KBM-7 (cell line): ENCODE measurements around the gene ADGRF4.

ENCODE experiments used
- DNase-seq: peaks from one replicate; pipeline ENCODE4 v3.0.0-alpha.2; 2015
- in situ Hi-C: fragments of 300-500 bp; cut with MboI; formaldehyde crosslinking; loops from 2 replicates; pipeline ENCODE4 v1.14.3; 2020; ENCODE audit warnings: low sequenced_read_pairs, low pct_unique_long_range_greater_than_20kb, mixed read lengths

The ADGRF4 gene

DNA sequence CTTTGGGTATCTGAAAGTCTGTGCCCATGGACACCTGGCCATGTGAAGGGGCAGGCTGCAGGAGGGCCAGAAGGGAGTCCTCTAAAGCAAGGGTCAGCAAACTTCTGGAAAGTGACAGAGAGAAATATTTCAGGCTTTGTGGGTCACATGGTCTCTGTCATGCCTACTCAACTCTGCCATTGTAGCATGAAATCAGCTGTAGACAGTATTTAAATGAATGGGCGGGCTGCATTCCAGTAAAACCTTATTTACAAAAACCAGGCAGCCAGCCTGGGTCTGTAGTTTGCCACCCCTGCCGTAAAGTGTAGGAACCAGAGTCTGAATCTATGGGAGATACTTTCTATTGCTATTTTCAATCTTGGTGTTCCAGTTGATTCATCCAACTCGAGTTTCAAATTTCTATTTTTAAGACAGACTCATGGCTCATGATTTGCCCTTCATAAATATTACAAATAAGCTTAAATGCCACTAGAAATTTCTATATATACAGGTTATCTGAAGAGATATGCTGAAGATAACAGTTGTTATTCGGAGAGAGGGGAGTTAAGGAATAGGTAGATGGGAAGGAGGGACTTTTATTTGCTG, 19.0 kb upstream of the ADGRF4 start:
- in situ Hi-C loops = no loop called here
- no peak for DNase-seq

- in situ Hi-C loops = no loop called here
Measured at GRCh38 chr6:47680051-47680450, 18.3 kb upstream of the ADGRF4 start.

GRCh38 chr6:47680724-47681123, 17.7 kb upstream of the ADGRF4 start:
- in situ Hi-C loops = no loop called here
- no peak for DNase-seq

More at GRCh38 chr6:47680051-47680450, 18.3 kb upstream of the ADGRF4 start:
- DNase-seq = no peak

GRCh38 chr6:47681201-47681990, 17.0 kb upstream of the ADGRF4 start:
- no peak for DNase-seq
- in situ Hi-C loops = no loop called here

- in situ Hi-C loops = no loop called here
- DNase-seq = no peak
Measured at GRCh38 chr6:47686411-47686810, 12.0 kb upstream of the ADGRF4 start.

DNA sequence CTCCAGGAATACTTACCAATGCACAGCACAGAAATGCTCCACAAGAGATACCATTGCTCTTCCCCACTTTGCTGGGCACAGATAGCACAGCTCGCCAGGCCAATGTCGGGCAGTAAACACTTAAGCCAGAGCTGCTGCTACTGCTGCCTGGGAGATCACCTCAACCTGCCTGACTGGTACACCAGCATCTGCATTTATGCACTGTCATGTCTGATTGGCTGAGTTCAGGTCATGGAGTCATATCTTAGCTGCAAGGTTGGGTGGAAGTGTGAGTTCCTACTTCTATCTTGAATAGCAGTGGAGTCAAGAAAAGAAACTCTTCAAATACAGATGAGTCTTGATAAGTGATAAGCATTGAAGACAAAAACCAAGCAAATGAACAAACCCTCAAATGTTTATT, 10.9 kb upstream of the ADGRF4 start:
- no peak for DNase-seq
- in situ Hi-C loops = no loop called here

- in situ Hi-C loops = no loop called here
Measured at GRCh38 chr6:47690214-47690613, 8.2 kb upstream of the ADGRF4 start.

DNA sequence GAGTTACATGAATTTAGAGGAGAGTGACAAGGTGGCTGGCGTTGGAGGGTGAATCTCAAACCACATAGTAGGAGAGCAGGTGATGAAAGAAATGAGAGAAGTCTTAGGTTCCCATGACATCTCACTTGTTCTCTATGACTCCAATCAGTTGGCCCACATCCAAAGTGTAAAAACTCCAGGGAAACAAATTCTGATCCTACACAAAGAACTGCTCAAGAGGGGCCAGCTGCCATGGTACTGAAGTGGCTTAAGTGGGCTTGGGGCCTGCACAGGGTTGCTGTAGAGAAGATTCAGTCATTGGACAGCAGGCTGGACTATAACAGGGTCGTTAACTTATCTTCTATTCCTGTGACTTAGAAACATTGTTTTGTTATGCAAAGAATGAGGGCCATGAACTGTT, 7.6 kb upstream of the ADGRF4 start:
- in situ Hi-C loops = no loop called here
- no peak for DNase-seq

More at GRCh38 chr6:47690214-47690613, 8.2 kb upstream of the ADGRF4 start:
- no peak for DNase-seq

DNA sequence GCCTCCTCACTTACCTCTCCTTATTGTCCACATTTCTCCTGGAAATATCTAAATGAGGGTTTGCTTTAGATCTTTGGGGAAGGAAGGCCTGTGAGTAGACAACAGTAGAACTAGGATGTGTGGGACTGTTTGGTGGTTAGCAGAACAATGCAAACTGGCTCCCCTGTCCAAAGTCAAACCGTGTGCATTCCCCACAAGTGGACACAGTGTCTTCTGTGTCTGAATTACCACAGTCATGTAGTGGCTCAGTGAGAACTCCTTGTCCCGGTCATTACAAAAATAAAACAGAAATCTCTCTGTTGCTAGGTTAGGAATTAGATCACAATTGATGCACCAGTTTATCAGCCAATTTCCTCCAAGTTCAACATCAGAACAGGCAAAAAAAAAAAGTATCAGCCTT, 455 bp upstream of the ADGRF4 start:
- DNase-seq = no peak
- in situ Hi-C loops = no loop called here

GRCh38 chr6:47700053-47700452, 1.7 kb downstream of the ADGRF4 start:
- no peak for DNase-seq
- in situ Hi-C loops = no loop called here

- in situ Hi-C loops = no loop called here
- no peak for DNase-seq
Measured at GRCh38 chr6:47700596-47700995, 2.2 kb downstream of the ADGRF4 start.

GRCh38 chr6:47701363-47701762, 3.0 kb downstream of the ADGRF4 start:
- in situ Hi-C loops = no loop called here
- DNase-seq = no peak

DNA sequence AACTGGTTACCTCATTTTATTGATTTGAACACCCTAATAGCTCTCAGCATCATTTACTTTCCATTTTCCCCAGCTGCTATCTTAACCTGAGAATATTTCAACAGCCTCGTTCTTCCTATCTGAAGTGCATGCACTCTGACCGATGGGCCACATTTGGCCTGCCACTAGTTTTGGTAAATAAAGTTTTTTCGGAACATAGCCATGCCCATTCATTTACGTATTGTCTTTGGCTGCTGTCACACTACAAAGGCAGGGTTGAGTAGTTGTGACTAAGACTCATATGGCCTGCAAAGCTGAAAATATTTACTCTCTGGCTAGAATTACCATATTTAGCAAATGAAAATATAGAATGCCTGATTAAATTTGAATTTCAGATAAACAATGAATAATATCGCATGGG, 10.8 kb downstream of the ADGRF4 start:
- no peak for DNase-seq
- in situ Hi-C loops = no loop called here

DNA sequence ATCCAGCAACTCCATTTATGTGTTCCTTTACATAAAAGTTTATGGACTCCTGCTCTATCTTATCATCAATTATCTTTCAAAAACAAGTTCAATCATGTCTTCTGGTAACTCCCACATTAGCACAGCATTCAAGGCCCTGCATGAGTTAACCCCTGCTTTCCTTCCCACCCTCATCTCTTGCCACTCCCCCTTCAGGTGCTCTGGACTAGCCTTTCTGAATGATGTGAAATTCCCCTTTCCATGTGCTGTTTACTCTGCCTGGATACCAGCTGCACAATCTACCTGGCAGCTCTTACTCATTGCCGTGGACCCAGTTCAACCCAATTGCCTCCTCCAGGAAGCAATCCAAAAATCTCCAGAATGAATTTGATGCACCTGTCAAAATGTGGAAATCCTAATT, 11.9 kb downstream of the ADGRF4 start:
- in situ Hi-C loops = no loop called here
- no peak for DNase-seq

- in situ Hi-C loops = no loop called here
- DNase-seq = no peak
Measured at GRCh38 chr6:47713200-47713599, 14.8 kb downstream of the ADGRF4 start.

DNA sequence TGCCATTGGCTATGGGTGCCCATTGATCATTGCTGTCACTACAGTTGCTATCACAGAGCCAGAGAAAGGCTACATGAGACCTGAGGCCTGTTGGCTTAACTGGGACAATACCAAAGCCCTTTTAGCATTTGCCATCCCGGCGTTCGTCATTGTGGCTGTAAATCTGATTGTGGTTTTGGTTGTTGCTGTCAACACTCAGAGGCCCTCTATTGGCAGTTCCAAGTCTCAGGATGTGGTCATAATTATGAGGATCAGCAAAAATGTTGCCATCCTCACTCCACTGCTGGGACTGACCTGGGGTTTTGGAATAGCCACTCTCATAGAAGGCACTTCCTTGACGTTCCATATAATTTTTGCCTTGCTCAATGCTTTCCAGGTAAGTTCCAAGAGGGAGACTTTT, 16.4 kb downstream of the ADGRF4 start:
- peak; percentile 16 for DNase-seq
- in situ Hi-C loops = no loop called here

- no peak for DNase-seq
- in situ Hi-C loops = no loop called here
Measured at GRCh38 chr6:47715782-47716181, 17.4 kb downstream of the ADGRF4 start.

GRCh38 chr6:47716207-47716606, 17.8 kb downstream of the ADGRF4 start:
- DNase-seq = no peak
- in situ Hi-C loops = no loop called here

GRCh38 chr6:47718571-47718970, 20.2 kb downstream of the ADGRF4 start:
- in situ Hi-C loops = no loop called here
- DNase-seq = no peak

DNA sequence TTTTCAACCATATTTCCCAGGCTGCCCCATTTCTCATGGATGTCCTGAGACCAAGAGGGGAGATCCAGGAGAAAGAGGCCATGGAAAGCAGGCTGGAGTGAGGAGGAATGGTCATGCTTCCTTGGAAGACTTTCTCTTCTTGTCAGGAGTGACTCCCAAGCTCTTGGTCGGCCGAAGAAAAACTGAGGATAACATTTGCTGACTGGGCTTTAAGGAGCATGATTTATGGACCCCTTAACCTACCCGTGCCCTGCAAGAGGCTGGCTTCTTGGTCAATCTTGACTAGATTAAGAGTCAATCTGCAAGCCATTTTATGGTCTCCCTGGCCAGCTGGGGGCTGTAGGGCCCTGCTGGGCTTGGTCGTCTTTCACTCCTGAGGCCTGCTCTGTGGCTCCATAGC, 22.8 kb downstream of the ADGRF4 start:
- in situ Hi-C loops = no loop called here
- DNase-seq = no peak

GRCh38 chr6:47722194-47722593, 23.8 kb downstream of the ADGRF4 start:
- in situ Hi-C loops = no loop called here
- peak; percentile 86 for DNase-seq
